Activated naive CD8-positive, alpha-beta T cell (primary cell): Measurements from ENCODE around the gene PDIA5.
A peak's percentile ranks its signal among the peaks of the same experiment; 100 is the strongest.

Experiments
- H3K27ac Mint-ChIP-seq: one replicate; pipeline ENCODE4 v1.8.0; 2021; ENCODE audit warnings: mixed read lengths
- H3K27me3 Mint-ChIP-seq: one replicate; pipeline ENCODE4 v1.8.0; 2021; ENCODE audit warnings: mixed read lengths
- H3K36me3 Mint-ChIP-seq: one replicate; pipeline ENCODE4 v1.8.0; 2021; ENCODE audit warnings: mixed read lengths
- H3K4me1 Mint-ChIP-seq: one replicate; pipeline ENCODE4 v1.8.0; 2021; ENCODE audit warnings: low read depth, mixed read lengths
- H3K4me3 Mint-ChIP-seq: one replicate; pipeline ENCODE4 v1.8.0; 2021; ENCODE audit warnings: mild to moderate bottlenecking, mixed read lengths
- H3K9me3 Mint-ChIP-seq: one replicate; pipeline ENCODE4 v1.8.0; 2021; ENCODE audit warnings: low read depth, mixed read lengths

PDIA5 gene

GRCh38 chr3:123066896-123067688 lies at the start of gene PDIA5:
Gene PDIA5 (plus strand): TSS chr3:123067025. CDS start chr3:123067165, 140 bp downstream.
- Mint-ChIP-seq H3K27me3 (no peaks in the 10 kb centered on the region), H3K9me3 (no peaks in the 10 kb centered on the region), H3K27ac (peak within 1 kb of the TSS; percentile 78)

DNA sequence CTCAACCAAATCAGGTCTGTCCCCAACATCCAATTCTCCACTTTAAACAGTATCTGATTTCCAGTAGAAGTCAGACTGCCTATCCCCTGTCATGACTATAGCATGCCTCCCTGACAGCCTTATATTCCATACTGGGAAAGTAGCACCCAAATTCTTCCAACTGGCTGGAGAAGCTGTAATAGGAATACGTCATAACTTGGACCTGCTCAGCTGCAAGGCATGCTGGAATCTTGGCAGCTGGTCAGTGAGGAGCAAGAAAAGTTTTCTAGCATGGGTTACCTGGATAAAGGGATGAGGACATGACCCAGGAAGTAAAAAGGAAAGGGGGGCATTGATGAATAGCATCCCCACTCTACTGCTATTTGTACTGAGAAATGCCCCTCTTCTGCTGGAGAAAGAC lies 48.1 kb upstream of the PDIA5 start:
- Mint-ChIP-seq H3K27me3 (peaks cover 3% of the 10 kb centered on the region), H3K4me3 (no peak overlapping the region), H3K4me1 (no peaks in the 10 kb centered on the region), H3K9me3 (no peaks in the 10 kb centered on the region), H3K36me3 (no peaks in the 10 kb centered on the region), H3K27ac (no peak overlapping the region)

More at GRCh38 chr3:123066896-123067688, at the start of gene PDIA5:
- peaks cover 26% of the 10 kb centered on the region for H3K4me1 Mint-ChIP-seq
- H3K4me3 Mint-ChIP-seq = peak within 1 kb of the TSS; percentile 95
- peaks cover 2% of the 10 kb centered on the region for H3K36me3 Mint-ChIP-seq

GRCh38 chr3:123019161-123019560 lies 47.7 kb upstream of the PDIA5 start:
- H3K27ac Mint-ChIP-seq = no peak overlapping the region
- no peaks in the 10 kb centered on the region for H3K9me3 Mint-ChIP-seq
- H3K27me3 Mint-ChIP-seq = peaks cover 7% of the 10 kb centered on the region
- no peaks in the 10 kb centered on the region for H3K36me3 Mint-ChIP-seq
- no peaks in the 10 kb centered on the region for H3K4me1 Mint-ChIP-seq
- H3K4me3 Mint-ChIP-seq = no peak overlapping the region

- H3K4me3 Mint-ChIP-seq = no peak overlapping the region
- no peaks in the 10 kb centered on the region for H3K36me3 Mint-ChIP-seq
- no peaks in the 10 kb centered on the region for H3K9me3 Mint-ChIP-seq
- H3K27ac Mint-ChIP-seq = no peak overlapping the region
- peaks cover 8% of the 10 kb centered on the region for H3K27me3 Mint-ChIP-seq
- H3K4me1 Mint-ChIP-seq = no peaks in the 10 kb centered on the region
Observed at GRCh38 chr3:123019591-123019990, 47.2 kb upstream of the PDIA5 start.

- no peak overlapping the region for H3K27ac Mint-ChIP-seq
- H3K4me1 Mint-ChIP-seq = peaks cover under 1% of the 10 kb centered on the region
- H3K36me3 Mint-ChIP-seq = no peaks in the 10 kb centered on the region
- peaks cover 17% of the 10 kb centered on the region for H3K27me3 Mint-ChIP-seq
- no peak overlapping the region for H3K4me3 Mint-ChIP-seq
- no peaks in the 10 kb centered on the region for H3K9me3 Mint-ChIP-seq
Observed at GRCh38 chr3:123020709-123021108, 46.1 kb upstream of the PDIA5 start.

GRCh38 chr3:123021388-123021787 lies 45.4 kb upstream of the PDIA5 start:
- no peaks in the 10 kb centered on the region for H3K9me3 Mint-ChIP-seq
- peaks cover 20% of the 10 kb centered on the region for H3K27me3 Mint-ChIP-seq
- peaks cover 5% of the 10 kb centered on the region for H3K4me1 Mint-ChIP-seq
- H3K27ac Mint-ChIP-seq = no peak overlapping the region
- H3K4me3 Mint-ChIP-seq = no peak overlapping the region
- H3K36me3 Mint-ChIP-seq = no peaks in the 10 kb centered on the region

GRCh38 chr3:123021996-123022510 lies 44.8 kb upstream of the PDIA5 start:
- no peaks in the 10 kb centered on the region for H3K36me3 Mint-ChIP-seq
- no peaks in the 10 kb centered on the region for H3K9me3 Mint-ChIP-seq
- no peak overlapping the region for H3K27ac Mint-ChIP-seq
- H3K27me3 Mint-ChIP-seq = peaks cover 22% of the 10 kb centered on the region
- peaks cover 7% of the 10 kb centered on the region for H3K4me1 Mint-ChIP-seq
- no peak overlapping the region for H3K4me3 Mint-ChIP-seq

- Mint-ChIP-seq H3K4me3 (no peak overlapping the region), H3K36me3 (no peaks in the 10 kb centered on the region), H3K27ac (no peak overlapping the region), H3K27me3 (peaks cover 32% of the 10 kb centered on the region), H3K9me3 (no peaks in the 10 kb centered on the region), H3K4me1 (peaks cover 14% of the 10 kb centered on the region)
Observed at GRCh38 chr3:123024056-123024455, 42.8 kb upstream of the PDIA5 start.

GRCh38 chr3:123025642-123026521 lies 40.9 kb upstream of the PDIA5 start:
- Mint-ChIP-seq H3K9me3 (no peaks in the 10 kb centered on the region), H3K27ac (no peak overlapping the region), H3K4me1 (peaks cover 14% of the 10 kb centered on the region), H3K36me3 (no peaks in the 10 kb centered on the region), H3K27me3 (peaks cover 38% of the 10 kb centered on the region), H3K4me3 (peak overlapping the region; percentile 80)

DNA sequence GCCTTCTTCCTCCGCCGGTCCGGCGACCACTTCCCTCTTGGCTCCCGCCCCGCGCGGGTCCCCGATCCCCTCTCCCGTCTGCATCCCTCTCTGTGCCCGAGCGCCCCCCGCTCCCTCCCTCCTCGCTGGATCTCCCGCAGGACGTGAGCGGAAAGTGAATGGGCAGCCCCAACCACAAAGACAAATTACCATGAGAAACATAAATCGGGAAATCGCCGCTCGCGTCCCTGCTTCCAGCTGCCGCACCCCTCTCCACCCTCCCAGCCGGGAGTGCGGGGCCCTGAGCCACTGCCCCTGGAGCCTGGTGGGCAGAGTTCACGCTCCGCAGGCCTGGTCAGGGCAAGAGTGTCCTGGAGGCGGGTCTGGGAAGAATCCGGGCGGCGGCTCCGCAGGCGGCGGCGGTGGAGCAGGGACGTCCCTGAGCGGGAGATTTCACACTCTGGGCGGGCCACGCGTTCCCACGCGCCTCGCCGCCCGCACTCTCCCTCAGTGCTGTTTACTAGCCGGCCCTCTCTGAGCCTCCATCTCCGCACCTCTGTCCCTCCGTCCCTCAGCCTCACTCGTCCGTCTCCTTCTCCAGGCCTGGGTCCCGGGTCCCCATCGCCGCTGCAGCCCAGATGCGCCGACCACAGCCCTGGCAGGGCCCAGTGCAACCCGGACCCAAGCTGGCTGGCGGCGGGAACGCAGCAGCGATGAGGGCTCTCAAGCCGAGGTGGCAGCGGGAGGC lies 40.1 kb upstream of the PDIA5 start:
- peaks cover 36% of the 10 kb centered on the region for H3K27me3 Mint-ChIP-seq
- no peaks in the 10 kb centered on the region for H3K36me3 Mint-ChIP-seq
- H3K27ac Mint-ChIP-seq = no peak overlapping the region
- no peaks in the 10 kb centered on the region for H3K9me3 Mint-ChIP-seq
- peaks cover 14% of the 10 kb centered on the region for H3K4me1 Mint-ChIP-seq
- peak overlapping the region; percentile 80 for H3K4me3 Mint-ChIP-seq

- H3K4me1 Mint-ChIP-seq = peaks cover 14% of the 10 kb centered on the region
- H3K27me3 Mint-ChIP-seq = peaks cover 36% of the 10 kb centered on the region
Observed at GRCh38 chr3:123027292-123028232, 39.3 kb upstream of the PDIA5 start, which contains the start of gene SEMA5B. Gene SEMA5B (minus strand): TSS chr3:123027763. CDS start chr3:122961263, 66,500 bp downstream.

DNA sequence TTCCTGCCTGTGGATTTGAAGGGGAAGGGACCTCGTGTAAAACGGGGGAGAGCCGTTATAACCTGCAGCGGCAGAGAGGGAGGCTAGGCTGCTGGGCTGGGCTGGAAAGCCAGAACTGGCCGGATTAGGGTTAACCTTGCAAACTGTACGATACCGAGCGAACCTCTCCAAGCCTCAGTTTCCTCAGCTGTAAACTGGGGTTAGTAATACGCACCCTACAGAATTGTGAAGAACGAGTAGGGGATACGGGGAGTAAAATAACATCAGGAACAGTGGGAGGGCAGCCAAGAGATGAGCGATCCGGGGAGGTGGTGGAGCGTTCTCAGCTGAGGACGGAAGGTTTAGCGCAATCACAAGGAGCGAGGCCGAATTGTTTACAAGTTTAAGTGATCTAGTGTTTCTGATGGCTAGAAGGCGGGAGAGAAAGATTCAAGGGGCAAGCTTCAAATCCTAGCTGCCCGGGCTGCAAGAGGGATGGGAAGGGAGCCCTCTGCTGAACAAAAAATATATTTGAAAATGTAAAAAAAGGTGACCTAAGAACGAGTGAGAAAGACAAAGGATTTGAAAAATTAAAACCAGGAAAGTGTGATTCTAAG lies 38.5 kb upstream of the PDIA5 start:
- peak overlapping the region; percentile 18 for H3K27ac Mint-ChIP-seq
- peaks cover 14% of the 10 kb centered on the region for H3K4me1 Mint-ChIP-seq
- peak overlapping the region; percentile 88 for H3K4me3 Mint-ChIP-seq
- H3K9me3 Mint-ChIP-seq = no peaks in the 10 kb centered on the region
- peaks cover 39% of the 10 kb centered on the region for H3K27me3 Mint-ChIP-seq
- H3K36me3 Mint-ChIP-seq = no peaks in the 10 kb centered on the region

More at GRCh38 chr3:123027292-123028232, 39.3 kb upstream of the PDIA5 start, which contains the start of gene SEMA5B:
- H3K4me3 Mint-ChIP-seq = peak within 1 kb of the TSS; percentile 88
- no peaks in the 10 kb centered on the region for H3K36me3 Mint-ChIP-seq
- no peaks in the 10 kb centered on the region for H3K9me3 Mint-ChIP-seq
- peak within 1 kb of the TSS; percentile 18 for H3K27ac Mint-ChIP-seq

GRCh38 chr3:123031051-123031450 lies 35.8 kb upstream of the PDIA5 start:
- Mint-ChIP-seq H3K27me3 (peaks cover 36% of the 10 kb centered on the region), H3K4me1 (peaks cover 10% of the 10 kb centered on the region), H3K9me3 (no peaks in the 10 kb centered on the region), H3K27ac (no peak overlapping the region), H3K4me3 (no peak overlapping the region), H3K36me3 (no peaks in the 10 kb centered on the region)
